ENCODE results near the gene APPL1.

APPL1 gene, protein sequence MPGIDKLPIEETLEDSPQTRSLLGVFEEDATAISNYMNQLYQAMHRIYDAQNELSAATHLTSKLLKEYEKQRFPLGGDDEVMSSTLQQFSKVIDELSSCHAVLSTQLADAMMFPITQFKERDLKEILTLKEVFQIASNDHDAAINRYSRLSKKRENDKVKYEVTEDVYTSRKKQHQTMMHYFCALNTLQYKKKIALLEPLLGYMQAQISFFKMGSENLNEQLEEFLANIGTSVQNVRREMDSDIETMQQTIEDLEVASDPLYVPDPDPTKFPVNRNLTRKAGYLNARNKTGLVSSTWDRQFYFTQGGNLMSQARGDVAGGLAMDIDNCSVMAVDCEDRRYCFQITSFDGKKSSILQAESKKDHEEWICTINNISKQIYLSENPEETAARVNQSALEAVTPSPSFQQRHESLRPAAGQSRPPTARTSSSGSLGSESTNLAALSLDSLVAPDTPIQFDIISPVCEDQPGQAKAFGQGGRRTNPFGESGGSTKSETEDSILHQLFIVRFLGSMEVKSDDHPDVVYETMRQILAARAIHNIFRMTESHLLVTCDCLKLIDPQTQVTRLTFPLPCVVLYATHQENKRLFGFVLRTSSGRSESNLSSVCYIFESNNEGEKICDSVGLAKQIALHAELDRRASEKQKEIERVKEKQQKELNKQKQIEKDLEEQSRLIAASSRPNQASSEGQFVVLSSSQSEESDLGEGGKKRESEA

DNA sequence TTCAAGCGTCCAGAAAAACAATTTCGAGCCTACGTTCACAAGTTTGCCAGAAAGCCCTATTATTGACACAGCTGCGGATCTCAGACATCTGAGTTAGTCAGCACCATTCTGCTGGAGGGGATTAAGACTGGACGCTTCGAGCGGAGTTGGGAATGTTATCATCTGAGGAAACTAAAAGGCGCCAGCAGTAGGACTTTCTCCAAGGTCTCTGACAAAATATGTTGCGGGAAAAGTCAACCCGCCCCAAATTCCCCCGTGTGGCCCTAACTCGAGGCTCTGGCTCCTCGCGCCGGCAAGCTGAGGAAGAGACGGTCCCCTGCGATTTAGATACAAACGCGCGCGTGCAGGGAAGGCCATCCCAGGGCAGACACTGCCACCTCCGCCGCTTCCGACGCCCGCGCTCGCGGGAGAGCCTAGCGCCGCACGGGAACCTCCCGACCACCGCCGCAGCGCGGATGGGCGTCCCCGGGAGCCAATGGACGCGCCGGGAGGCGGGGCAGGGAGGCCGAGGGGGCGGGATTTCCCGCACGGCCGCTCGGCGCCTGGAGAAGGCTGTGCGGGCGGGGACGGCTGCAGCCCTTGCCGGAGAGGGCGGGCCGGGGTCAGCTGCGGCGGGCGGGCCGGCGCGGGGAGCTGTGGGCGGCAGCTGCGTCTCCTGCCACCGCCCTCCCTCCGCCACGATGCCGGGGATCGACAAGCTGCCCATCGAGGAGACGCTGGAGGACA, at the start of gene APPL1:
Gene APPL1 (plus strand): TSS at position 526 of the 726 bp plus-strand sequence. CDS start 155 bp downstream, at position 681.
- DNase-seq (ENCODE audit: low read depth in 1 of 2, low spot score in 1 of 2) = peak; percentile 77 to 85

DNA sequence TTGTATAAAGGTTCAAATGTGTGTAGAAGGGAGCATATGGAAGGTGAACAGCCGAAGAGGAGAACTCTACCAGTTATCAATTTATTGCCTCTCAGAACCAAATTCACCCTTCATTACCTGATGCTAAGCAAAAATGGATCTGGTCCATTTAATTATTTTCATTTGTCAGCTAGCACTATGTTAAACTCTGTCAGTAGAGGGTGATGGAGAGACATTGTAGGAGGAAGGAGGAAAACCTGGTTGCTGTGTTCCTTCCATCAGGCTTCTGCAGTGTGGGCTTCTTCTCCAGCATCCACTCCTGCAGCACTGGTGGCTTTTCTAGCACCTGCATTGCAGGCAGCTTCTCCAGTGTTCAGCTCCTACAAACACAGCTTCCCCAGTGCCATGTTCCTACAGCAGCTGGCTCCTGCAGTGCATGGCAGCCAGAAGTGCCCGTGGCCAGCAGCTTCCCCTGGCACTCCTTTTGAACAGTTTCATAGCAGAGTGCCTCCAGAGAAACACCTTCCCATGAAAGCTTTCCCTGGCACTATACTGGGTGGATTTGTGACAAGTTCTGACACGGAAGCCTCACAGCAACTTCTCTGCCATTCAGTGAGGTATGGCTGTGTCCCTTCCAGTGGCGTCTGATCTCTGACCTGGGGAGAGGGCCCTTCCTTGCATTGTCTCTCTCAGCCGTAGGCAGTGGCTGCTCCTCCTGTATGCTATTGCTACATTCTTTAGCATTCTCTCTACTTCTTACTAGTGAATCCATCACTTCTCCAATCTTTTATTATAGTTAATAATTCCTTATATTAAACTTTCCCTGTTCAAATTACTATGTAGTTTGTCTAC, 47.7 kb upstream of the APPL1 start:
- DNase-seq (ENCODE audit: low read depth in 1 of 2, low spot score in 1 of 2) = no peak

DNA sequence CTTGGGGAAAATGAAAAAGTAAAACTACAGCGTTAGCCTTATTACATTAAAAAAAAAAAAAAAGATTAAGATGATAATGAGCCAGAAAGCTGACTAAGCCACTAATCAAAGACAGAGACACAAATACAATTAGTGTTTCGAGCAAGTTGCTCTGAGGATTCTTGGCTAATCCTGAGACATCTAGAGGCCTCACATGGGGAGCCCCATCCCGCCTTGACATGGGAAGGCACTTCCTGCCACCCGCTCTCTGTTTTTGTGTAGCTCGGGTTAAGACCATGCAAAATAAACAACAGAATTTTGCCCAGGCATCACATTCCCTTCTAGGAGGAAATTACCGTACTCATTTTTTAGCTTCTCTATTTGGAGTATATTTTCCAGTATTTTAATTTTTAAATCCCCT, 43.0 kb upstream of the APPL1 start:
- no peak for DNase-seq (ENCODE audit: low read depth in 1 of 2, low spot score in 1 of 2)

DNA sequence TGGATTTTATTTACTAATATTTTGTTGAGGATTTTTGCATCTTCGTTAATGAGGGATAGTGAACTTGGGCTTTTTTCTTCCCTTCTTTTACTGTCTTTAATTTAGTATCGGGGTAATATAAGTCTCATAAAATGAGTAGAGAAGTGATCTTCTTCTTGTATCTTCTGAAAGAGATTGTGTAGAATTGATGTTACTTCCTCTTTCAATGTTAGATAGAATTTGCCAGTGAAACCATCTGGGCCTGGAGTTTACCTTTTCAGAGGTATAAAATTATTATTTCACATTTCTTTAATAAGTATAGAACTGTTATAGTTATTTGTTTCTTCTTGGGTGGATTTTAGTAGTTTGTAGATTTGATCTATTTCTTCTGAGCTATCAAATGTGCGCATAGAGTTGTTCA, 35.5 kb upstream of the APPL1 start:
- no peak for DNase-seq (ENCODE audit: low read depth in 1 of 2, low spot score in 1 of 2)

DNA sequence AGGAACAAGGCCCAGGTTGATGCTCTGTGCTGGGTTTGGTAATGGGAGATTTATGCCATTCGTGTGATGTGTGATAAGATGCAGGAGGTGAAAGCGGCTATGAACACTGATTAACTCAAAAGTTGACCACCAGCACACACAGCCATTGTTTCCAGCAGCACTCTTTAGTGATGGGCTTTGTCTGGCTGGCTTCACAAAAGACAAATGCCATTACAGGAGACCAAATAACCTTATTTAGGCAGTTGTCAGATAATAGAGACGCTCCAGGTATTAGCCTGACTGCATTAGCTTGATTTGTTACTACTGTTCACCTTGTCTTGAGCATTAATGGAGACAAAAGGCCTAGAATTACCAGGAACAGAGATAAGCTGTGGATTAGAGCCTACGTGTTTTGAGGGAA, 32.9 kb upstream of the APPL1 start:
- no peak for DNase-seq (ENCODE audit: low read depth in 1 of 2, low spot score in 1 of 2)

DNA sequence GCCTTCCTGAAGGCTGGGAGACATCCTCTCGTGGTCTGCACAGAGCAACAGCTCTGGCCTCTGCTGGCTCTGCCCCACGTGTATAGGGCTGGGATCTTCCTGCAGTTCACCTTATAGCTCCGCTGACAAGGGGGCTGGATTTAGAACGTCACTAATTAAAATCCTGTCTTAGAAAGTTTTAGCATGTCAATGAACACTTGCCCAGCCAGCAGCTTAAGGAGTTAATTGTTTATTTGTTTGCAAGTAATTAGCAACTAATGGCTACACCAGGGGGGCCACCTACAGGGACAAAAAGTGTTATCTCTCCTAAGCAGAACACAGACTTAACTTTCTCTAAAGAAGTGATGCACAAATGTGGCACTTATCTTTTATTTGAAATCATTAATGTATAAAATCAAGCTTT, 27.6 kb upstream of the APPL1 start, which contains the start of gene HESX1:
Gene HESX1 (minus strand): TSS at position 84 of the 403 bp plus-strand sequence. CDS start 60 bp downstream, at position 24.
- DNase-seq (ENCODE audit: low read depth in 1 of 2, low spot score in 1 of 2) = no peak

DNA sequence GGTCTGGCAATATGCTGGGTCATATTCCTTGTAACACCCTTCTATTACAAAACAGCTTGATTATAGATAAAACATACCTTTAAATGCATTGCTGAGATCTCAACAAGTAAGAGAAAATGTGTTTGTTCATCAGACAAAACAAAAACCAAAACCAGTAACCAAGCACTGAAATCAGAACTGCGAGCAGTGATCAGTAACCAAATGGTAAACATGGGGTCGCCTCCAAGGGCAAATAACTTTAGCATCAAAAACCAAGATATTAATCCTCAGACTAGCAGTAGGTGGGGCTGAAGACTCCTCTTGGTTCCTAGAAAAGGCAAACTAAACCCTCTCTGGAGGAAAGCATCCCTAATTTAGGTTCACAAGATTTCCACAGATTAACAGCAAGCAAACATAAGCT, 21.1 kb upstream of the APPL1 start:
- no peak for DNase-seq (ENCODE audit: low read depth in 1 of 2, low spot score in 1 of 2)

DNA sequence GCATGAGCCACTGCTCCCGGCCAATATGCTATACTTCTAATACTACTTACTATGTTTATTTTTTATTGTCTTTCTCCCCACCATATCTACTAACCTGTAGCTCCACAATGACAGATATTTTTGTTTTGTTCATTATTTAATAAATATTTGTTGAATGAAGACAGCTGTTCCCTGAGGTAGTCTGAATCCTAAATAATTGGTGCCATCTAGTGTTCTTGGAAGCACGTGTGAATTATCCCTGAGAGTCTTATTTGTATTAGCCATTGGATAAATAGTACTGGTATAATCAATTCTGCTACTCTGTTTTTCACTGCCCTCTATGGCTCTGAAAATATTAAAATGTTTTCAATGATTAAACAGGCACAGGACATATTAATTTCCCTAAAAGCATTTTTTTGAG, 5.6 kb upstream of the APPL1 start:
- DNase-seq (ENCODE audit: low read depth in 1 of 2, low spot score in 1 of 2) = no peak

DNA sequence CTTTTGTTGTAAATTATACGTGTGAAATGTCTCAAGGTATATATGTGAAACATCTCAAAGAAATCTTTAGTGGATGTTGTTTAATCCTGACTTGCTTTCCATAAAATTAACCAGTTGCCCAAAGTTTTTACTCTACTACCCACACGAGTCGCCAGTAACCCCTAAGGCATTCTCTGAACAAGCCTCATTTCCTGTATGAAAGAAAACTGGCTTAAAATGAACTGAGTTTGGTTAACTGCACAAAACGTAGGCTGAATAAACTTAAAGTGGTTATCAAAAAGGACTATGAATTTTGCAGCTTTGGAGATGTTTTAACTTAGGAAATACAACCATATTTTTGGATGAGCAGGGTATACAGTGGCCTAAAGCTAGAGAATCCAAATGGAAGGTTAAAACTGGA, 2.7 kb upstream of the APPL1 start:
- no peak for DNase-seq (ENCODE audit: low read depth in 1 of 2, low spot score in 1 of 2)

DNA sequence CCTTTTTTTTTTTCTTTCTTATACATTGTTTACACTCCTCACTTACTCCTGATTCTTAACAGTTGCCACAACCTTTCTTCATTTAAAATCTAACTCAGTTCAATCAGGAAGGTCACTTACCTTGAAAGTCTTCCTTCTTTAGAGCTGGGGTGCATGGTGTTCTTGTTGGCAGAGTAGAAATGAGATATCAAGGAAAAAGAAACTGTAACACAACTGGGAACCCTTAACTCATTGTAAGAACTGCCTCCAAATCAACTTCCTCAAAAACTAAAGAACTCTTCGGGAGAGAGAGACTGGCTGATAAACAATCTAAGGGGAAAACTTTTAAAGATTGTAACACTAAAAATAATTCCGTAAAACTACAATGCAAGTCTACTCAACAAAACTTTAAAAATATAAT, 1.4 kb upstream of the APPL1 start:
- no peak for DNase-seq (ENCODE audit: low read depth in 1 of 2, low spot score in 1 of 2)

DNA sequence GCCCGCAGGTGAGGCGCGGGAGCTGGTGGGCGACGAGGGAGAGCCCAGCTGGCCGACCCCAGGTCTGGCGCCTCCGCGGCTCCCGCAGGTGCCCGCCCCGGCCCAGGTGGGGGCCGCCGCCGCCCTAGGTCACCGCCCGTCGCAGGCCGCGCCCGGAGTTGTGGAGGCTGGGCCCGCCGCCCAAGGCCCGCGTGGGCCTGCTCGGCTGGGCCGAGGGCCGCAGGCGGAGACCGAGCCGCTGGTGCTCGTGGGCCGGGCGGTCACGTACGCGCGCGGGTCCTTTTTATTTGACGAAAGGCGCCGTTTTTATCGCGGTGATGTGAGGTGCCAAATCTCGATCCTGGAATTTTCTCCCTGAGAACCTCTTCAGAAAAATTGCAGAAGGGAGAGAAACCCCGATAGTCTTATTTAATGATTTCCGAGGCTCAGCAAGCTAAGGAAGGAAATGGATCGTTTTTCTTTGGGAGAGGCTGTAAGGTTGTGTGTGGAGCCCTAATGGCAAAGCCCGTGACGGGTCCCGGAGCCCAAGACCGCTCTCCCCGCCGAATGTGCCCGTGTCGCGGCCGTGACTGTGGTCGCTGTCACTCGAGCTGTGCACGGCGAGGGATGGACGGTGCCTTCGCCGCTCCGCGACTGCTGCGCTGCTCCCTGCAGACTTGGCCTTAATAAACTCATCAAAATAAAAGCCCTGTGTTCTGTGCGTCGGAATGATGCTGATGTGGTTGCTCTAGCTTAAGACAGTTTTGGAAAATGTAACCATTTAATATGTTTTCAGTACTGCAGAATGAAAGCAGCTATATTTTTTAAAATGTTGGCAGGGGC, 612 bp downstream of the APPL1 start:
- peak in 1 of 2 donors; percentile 23 for DNase-seq (ENCODE audit: low read depth in 1 of 2, low spot score in 1 of 2)

DNA sequence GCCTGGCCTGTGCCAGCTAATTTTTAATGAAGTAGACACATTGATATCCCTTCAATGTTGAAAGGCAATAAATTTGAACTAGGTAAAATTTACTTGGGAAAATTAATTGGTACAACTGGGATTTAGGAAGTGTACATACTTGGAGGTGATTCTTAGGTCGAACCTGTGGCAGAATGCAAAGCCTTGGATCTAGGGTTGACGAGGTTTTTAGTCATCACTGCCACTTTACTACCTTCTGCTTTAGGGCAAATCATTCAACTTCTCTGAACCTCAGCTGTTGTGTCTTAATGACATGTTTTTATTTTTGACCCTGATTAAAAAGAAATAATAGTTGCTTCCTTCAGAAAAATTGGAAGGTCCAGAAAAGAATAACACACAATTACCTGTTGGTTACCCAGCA, 2.5 kb downstream of the APPL1 start:
- no peak for DNase-seq (ENCODE audit: low read depth in 1 of 2, low spot score in 1 of 2)

DNA sequence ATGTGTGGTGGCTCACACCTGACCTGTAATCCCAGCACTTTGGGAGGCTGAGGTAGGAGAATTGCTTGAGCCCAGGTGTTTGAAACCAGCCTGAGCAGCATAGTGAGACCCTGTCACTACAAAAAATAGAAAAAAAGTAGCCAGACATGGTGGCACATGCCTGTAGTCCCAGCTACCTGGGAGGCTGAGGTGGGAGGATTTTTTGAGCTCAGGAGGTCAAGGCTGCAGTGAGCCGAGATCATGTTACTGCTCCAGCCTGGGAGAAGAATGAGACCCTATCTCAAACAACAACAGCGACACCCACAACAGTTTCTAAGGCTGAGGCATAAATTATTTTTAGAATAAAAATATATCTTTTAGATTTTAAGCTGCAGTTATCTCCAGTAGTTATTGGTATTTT, 6.3 kb downstream of the APPL1 start:
- no peak for DNase-seq (ENCODE audit: low read depth in 1 of 2, low spot score in 1 of 2)

DNA sequence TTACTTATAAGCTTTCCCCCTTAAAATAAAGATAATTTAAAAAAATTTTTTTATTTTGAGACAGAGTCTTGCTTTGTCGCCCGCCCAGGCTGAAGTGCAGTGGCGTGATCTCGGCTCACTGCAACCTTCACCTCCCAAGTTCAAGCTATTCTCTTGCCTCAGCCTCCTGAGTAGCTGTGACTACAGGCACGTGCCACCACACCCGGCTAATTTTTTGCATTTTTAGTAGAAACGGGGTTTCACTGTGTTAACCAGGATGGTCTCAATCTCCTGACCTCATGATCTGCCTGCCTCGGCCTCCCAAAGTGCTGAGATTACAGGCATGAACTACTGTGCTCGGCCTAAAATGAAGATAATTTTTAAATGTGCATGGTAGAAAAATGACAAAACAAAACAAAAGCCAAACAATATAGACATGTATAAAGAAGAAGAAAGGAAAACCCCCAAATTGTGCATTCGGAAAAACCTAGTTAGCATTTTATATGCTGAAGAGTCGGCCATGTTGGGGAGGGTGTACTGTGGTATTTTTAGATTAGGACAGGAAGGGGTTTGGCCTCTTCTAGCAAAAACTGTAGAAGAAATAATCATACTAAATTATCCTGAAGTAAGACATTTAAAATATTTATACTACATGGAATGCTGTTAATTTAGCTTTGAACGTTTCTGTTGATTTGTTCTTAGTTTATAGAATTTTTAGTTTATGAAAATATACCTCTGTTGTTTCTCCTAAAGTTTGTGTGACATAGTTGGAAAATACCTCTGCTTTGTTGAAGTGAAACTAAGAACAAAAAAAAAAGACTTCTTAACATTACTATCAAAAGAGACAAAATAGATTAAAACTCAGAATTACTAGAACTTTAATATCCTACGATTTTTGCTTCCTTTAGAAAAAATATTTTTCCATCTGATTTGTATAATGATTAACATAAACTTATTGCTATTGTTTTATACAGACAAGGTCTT, 7.4 kb downstream of the APPL1 start:
- no peak for DNase-seq (ENCODE audit: low read depth in 1 of 2, low spot score in 1 of 2)

DNA sequence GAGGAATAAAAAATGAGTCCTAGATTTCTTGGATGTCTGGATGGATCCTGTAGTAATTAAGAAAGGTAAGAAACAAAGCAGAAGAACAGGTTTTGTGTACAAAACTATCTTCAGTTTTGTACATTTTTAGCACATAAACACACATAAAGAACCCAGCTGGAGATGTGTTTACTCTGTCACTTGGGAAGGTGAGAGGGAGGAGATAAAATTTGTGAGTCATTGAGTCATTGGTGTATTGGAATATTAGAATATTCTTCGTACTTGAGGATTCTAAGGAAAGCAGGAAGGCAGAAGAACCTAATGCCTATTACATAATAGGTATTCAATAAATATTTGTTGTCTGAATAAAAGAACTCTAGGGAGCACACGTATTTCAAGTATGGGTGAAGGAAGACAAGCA, 17.4 kb downstream of the APPL1 start:
- DNase-seq (ENCODE audit: low read depth in 1 of 2, low spot score in 1 of 2) = no peak

DNA sequence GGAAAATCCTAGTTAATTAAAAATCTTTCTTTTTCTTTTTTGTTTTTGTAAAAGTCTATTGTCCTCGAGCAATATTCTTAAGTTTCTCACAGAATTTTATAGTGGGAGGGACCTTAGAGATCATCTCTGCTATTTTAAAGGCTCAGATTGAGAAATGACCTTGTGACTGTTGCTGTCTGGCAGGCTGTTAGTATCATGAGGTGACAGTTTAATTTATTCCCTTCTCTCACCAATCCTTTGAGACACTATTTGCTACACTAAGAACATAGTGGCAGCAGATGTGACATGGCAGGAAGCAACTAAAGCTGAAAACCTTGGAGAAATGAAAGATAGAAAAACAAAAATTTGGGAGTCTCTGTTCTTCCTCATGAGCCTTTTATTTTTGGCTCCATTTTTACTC, 24.9 kb downstream of the APPL1 start:
- no peak for DNase-seq (ENCODE audit: low read depth in 1 of 2, low spot score in 1 of 2)

DNA sequence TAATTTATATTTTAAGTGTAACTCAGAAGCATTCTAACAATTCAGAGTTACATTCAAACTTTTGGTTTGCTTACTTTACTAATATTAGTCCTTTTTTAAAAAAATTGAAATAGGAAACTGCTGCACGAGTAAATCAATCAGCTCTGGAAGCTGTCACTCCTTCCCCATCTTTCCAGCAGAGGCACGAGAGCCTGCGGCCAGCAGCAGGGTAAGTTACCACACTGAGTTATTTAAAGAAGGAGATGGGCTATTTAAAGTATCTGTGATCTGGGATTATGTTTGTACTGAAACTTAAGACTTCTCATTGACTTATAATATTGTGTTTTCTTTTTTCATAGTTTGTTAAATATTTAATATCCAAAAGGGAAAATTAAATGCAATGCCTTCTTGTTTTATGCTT, 29.3 kb downstream of the APPL1 start:
- no peak for DNase-seq (ENCODE audit: low read depth in 1 of 2, low spot score in 1 of 2)

DNA sequence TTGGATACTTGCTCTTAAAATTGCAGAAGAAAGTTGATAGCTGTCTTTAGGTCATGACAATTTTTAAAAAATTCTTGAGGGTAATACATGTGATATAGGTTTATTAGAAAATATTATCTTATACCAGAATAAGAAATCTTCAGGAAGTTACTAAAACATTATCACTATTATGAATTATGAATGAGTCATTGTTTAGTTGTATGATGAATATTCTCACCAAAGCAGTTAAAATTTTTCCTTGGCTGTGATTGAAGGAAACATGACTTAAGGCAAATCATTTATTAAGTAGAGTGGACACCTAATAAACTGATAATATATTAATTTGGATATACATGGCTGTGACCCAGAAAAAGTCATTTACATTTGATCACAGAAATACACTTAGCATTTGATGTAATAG, 30.1 kb downstream of the APPL1 start:
- DNase-seq (ENCODE audit: low read depth in 1 of 2, low spot score in 1 of 2) = no peak

DNA sequence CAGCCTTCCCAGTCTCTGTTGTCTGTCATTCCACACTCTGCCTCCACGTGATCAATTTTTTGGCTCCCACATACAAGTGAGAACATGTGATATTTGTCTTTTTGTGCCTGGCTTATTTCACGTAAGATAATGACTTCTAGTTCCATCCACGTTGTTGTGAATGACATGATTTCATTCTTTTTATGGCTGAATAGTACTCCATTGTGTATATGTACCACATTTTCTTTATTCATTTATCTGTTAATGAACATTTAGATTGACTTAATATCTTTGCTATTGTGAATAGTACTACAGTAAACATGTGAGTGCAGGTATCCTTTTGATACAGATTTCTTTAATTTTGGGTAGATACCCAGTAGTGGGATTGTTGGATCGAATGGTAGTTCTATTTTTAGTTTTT, 33.6 kb downstream of the APPL1 start:
- no peak for DNase-seq (ENCODE audit: low read depth in 1 of 2, low spot score in 1 of 2)
